Measurements from ENCODE around the gene KIF3B. TPM values are rescaled to one million over a fixed set of nuclear protein-coding genes. Genes with fewer than 3 reads are reported as not detected.
"Not testable (repeated sequence)": the region's sequence is repeated elsewhere in the genome, so short reads cannot be mapped to it uniquely, and the experiment has no call there.

Gene KIF3B
- total RNA-seq, 4 donors from 2014 or later = 8.5 to 14.1 (median 11.4) TPM

- no peak overlapping the region for H3K27ac ChIP-seq
- WGBS, 2 donors = 76 to 82% methylated on average over 11 of the region's 11 CpGs
- TF ChIP-seq CTCF (IDR thresholded peaks at IDR 0.05) (no peak), POLR2A (IDR thresholded peaks at IDR 0.05) (no peak)
- intact Hi-C loops (cut with DNase I) = no loop called here
- no peak for DNase-seq
- H3K9me3 ChIP-seq = no peaks in the 10 kb centered on the region
- peaks cover 0 to 32% (median 0%) of the 10 kb centered on the region in 3 donors for H3K36me3 ChIP-seq
- H3K27me3 ChIP-seq = no peaks in the 10 kb centered on the region
- H3K4me1 ChIP-seq = peaks cover 0 to 30% (median 15%) of the 10 kb centered on the region in 3 donors
- H3K4me3 ChIP-seq = no peak overlapping the region
Measured at GRCh38 chr20:32382102-32382950, 104.9 kb downstream of the KIF3B start.

- H3K4me3 ChIP-seq; H3K27me3 ChIP-seq; DNase-seq; H3K27ac ChIP-seq; intact Hi-C loops (cut with DNase I); H3K9me3 ChIP-seq: not testable (repeated sequence)
- peaks cover 0 to 27% (median 0%) of the 10 kb centered on the region in 3 donors for H3K36me3 ChIP-seq
- H3K4me1 ChIP-seq = peaks cover 0 to 32% (median 15%) of the 10 kb centered on the region in 3 donors
- 96% methylated on average over 9 of the region's 9 CpGs for WGBS, 2 donors
Measured at GRCh38 chr20:32383441-32383840, 106.0 kb downstream of the KIF3B start.

Other genes with a start within 250 kb of the KIF3B start
- gene HCK, start 225.4 kb upstream of the KIF3B start, total RNA-seq = 10 to 100 TPM in 2 of 4 donors, 1 to 10 TPM in 2; 3.0 to 16.9 (median 6.7) TPM
- 10 to 100 TPM; 28.5 to 36.3 (median 32.1) TPM for gene TM9SF4, start 167.9 kb upstream of the KIF3B start, total RNA-seq
- gene PLAGL2, start 69.9 kb upstream of the KIF3B start, total RNA-seq = 10 to 100 TPM in 2 of 4 donors, 1 to 10 TPM in 2; 6.2 to 14.0 (median 11.2) TPM
- 10 to 100 TPM; 15.7 to 29.6 (median 18.1) TPM for gene POFUT1, start 69.8 kb upstream of the KIF3B start, total RNA-seq
- gene ASXL1, start 80.7 kb downstream of the KIF3B start, total RNA-seq = 10 to 100 TPM; 14.3 to 49.2 (median 22.1) TPM